Smooth muscle cell (in vitro differentiated cells): ENCODE results near the gene TEX35. TPM values are rescaled to one million over a fixed set of nuclear protein-coding genes. Genes with fewer than 3 reads are reported as not detected.

Experiments
- DNase-seq: peaks from one replicate; lab custom pipeline; 2025; ENCODE audit not compliant: unreplicated experiment; lab: John Stamatoyannopoulos, UW
- H2AFZ ChIP-seq: fragments of 200-600 bp; sonication (generic); 2 replicates; pipeline ENCODE4 v1.6.0; 2016; ENCODE audit warnings: antibody characterized with exemption, low read depth, mild to moderate bottlenecking
- H3F3A ChIP-seq: fragments of 200-600 bp; sonication (generic); 2 replicates; pipeline ENCODE4 v1.6.0; 2017; ENCODE audit warnings: antibody characterized with exemption, low read depth
- H3K27ac ChIP-seq: fragments of 200-600 bp; sonication (generic); 2 replicates; pipeline ENCODE4 v1.5.1; 2016; ENCODE audit warnings: low read depth, mild to moderate bottlenecking
- H3K27me3 ChIP-seq: fragments of 200-600 bp; sonication (generic); 2 replicates; pipeline ENCODE4 v1.6.1; 2016; ENCODE audit warnings: low read depth, mild to moderate bottlenecking
- H3K36me3 ChIP-seq: fragments of 200-600 bp; sonication (generic); 2 replicates; pipeline ENCODE4 v1.5.1; 2016; ENCODE audit warnings: low read depth
- H3K4me1 ChIP-seq: fragments of 200-600 bp; sonication (generic); 2 replicates; pipeline ENCODE4 v1.5.1; 2016; ENCODE audit warnings: low read depth
- H3K4me2 ChIP-seq: fragments of 200-600 bp; sonication (generic); 2 replicates; pipeline ENCODE4 v1.6.0; 2016; ENCODE audit warnings: mild to moderate bottlenecking
- H3K4me3 ChIP-seq: fragments of 200-600 bp; sonication (generic); 2 replicates; pipeline ENCODE4 v1.5.1; 2016; ENCODE audit warnings: mild to moderate bottlenecking
- H3K79me2 ChIP-seq: fragments of 200-600 bp; sonication (generic); 2 replicates; pipeline ENCODE4 v1.6.0; 2016; ENCODE audit warnings: low read depth, mild to moderate bottlenecking
- H3K9ac ChIP-seq: fragments of 200-600 bp; sonication (generic); 2 replicates; pipeline ENCODE4 v1.6.0; 2016; ENCODE audit warnings: low read depth
- H3K9me3 ChIP-seq: fragments of 200-600 bp; sonication (generic); replicated peaks from 2 replicates; pipeline ENCODE4 v1.5.1; 2016; ENCODE audit warnings: low read depth
- H4K20me1 ChIP-seq: fragments of 200-600 bp; sonication (generic); 2 replicates; pipeline ENCODE4 v1.6.0; 2016; ENCODE audit warnings: low read depth
- CTCF ChIP-seq: fragments of 200-600 bp; sonication (generic); IDR thresholded peaks from 2 replicates; pipeline ENCODE4 v1.5.1; 2017; ENCODE audit warnings: borderline replicate concordance, mild to moderate bottlenecking, antibody characterized with exemption; ENCODE audit not compliant: insufficient read depth, poor library complexity, severe bottlenecking
- WGBS: methylation state at CpG from one replicate; pipeline ENCODE4 v1.1.7; 2016; ENCODE audit warnings: low lambda C conversion rate; 5-methylcytosine and 5-hydroxymethylcytosine counted together
- polyA plus RNA-seq: library from polyadenylated mRNA; unstranded; fragments of >200 nt; fragmentation: Nextera tagmentation; extraction: Ambion mirVana; gene quantifications from 2 replicates; pipeline ENCODE4 v1.2.1, GENCODE V29; 2016
- total RNA-seq: library from RNA; depleted of rRNA; stranded (reverse); fragments of >200 nt; gene quantifications from 2 replicates; pipeline ENCODE4 v1.2.3, GENCODE V29; 2014

Gene TEX35
- total and polyA plus RNA-seq, 2 experiments from 2014 or later = not detected

DNA sequence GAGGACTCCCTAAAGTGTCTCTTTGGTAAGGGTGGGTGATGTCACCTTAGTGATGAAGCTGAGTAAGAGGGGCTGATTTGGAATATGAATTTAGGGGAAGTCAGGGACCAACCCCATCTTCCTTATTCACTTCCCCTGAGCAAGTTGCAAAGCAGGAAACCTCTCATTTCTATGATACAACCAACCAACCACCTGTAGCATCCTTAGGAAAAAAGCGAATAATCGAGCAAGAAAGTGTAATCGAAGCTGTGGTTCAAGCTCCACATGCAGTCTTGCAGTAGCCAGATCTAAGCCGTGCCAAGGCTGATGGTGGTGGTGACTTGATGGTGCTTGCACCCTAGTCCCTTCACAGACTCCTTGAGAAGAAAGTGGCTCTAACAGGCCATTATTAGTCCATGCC is 3.2 kb downstream of the TEX35 start:
- H3K4me2 ChIP-seq = no peak overlapping the region
- H3K36me3 ChIP-seq = no peaks in the 10 kb centered on the region
- H3K27me3 ChIP-seq = no peaks in the 10 kb centered on the region
- H3K79me2 ChIP-seq = no peaks in the 10 kb centered on the region
- WGBS = 91% methylated on average over 4 of the region's 4 CpGs
- H3K4me3 ChIP-seq = no peak overlapping the region
- H3K27ac ChIP-seq = no peak overlapping the region
- H3K4me1 ChIP-seq = no peaks in the 10 kb centered on the region
- no peak overlapping the region for H2AFZ ChIP-seq
- no peaks in the 10 kb centered on the region for H3K9me3 ChIP-seq
- H3F3A ChIP-seq = no peaks in the 10 kb centered on the region
- no peak for TF ChIP-seq CTCF
- DNase-seq = no peak
- no peak overlapping the region for H3K9ac ChIP-seq
- no peaks in the 10 kb centered on the region for H4K20me1 ChIP-seq

- H2AFZ ChIP-seq = no peak overlapping the region
- H3K4me3 ChIP-seq = no peak overlapping the region
- H3K27ac ChIP-seq = no peak overlapping the region
- no peaks in the 10 kb centered on the region for H3K79me2 ChIP-seq
- no peaks in the 10 kb centered on the region for H3F3A ChIP-seq
- H3K4me2 ChIP-seq = no peak overlapping the region
- no peaks in the 10 kb centered on the region for H3K9me3 ChIP-seq
- H3K4me1 ChIP-seq = no peaks in the 10 kb centered on the region
- DNase-seq = no peak
- H3K36me3 ChIP-seq = no peaks in the 10 kb centered on the region
- H3K27me3 ChIP-seq = no peaks in the 10 kb centered on the region
- no peaks in the 10 kb centered on the region for H4K20me1 ChIP-seq
- H3K9ac ChIP-seq = no peak overlapping the region
- WGBS = 73% methylated on average over 4 of the region's 4 CpGs
- no peak for TF ChIP-seq CTCF
These were observed 6.0 kb downstream of the TEX35 start for GRCh38 chr1:178518894-178519293.

DNA sequence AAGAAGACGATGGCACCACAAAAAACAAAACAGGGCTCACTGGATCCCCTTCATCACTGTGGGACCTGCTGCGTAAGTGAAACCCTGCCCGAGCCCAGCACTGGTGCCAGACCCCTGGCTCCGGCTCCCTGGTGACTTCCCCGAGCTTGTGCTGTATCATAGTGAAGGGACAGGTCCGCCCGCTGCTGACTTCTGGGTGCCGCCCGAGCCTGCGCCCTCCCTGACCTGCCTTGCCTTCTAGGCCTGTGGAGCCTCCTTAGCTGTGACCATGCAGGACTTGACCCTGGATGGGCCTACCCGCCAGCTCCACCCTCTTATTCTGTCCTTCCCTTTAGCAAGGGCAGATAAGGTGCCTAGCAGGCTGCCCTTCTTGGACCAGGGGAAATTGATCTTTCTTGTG is 7.9 kb downstream of the TEX35 start:
- H3K27me3 ChIP-seq = no peaks in the 10 kb centered on the region
- no peaks in the 10 kb centered on the region for H4K20me1 ChIP-seq
- no peak overlapping the region for H3K4me2 ChIP-seq
- H3K9me3 ChIP-seq = no peaks in the 10 kb centered on the region
- no peak overlapping the region for H2AFZ ChIP-seq
- no peaks in the 10 kb centered on the region for H3K36me3 ChIP-seq
- 95% methylated on average over 11 of the region's 11 CpGs for WGBS
- no peak for DNase-seq
- H3K79me2 ChIP-seq = no peaks in the 10 kb centered on the region
- H3K4me1 ChIP-seq = no peaks in the 10 kb centered on the region
- H3K27ac ChIP-seq = no peak overlapping the region
- no peak overlapping the region for H3K9ac ChIP-seq
- TF ChIP-seq CTCF = no peak
- no peaks in the 10 kb centered on the region for H3F3A ChIP-seq
- no peak overlapping the region for H3K4me3 ChIP-seq

DNA sequence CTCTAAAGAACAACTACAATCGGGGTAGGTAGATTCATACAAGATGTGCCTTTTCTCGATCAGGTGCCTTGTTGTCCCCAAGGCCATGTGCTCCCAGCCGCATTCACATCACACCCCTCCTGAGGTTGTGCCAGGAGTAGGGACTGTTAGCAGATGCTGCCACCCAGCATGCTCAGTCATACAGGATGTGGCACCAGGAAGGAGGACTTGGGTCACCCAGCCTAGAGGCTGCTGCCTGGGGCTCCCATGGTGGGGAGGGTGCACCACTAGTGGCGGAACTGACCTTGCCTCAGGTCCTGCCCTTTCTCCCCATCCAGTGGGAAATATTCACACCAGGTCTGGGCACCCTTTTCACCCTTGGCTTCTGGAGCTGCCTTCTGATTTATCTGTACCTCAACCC is 8.3 kb downstream of the TEX35 start:
- Histone ChIP-seq H3K4me1 (no peaks in the 10 kb centered on the region), H3K9ac (no peak overlapping the region), H3K79me2 (no peaks in the 10 kb centered on the region), H4K20me1 (no peaks in the 10 kb centered on the region), H3K4me3 (no peak overlapping the region), H2AFZ (no peak overlapping the region), H3K36me3 (no peaks in the 10 kb centered on the region), H3K4me2 (no peak overlapping the region), H3K27ac (no peak overlapping the region), H3K9me3 (no peaks in the 10 kb centered on the region), H3K27me3 (no peaks in the 10 kb centered on the region), H3F3A (no peaks in the 10 kb centered on the region)
- no peak for DNase-seq
- 91% methylated on average over 4 of the region's 4 CpGs for WGBS
- TF ChIP-seq CTCF = no peak
